ENCODE measurements around the gene PPP2R2D. TPM values are rescaled to one million over a fixed set of nuclear protein-coding genes. Genes with fewer than 3 reads are reported as not detected.

Gene PPP2R2D
- 24.8 and 35.3 TPM in 2 replicates for total RNA-seq (2014; rRNA removed; shearing (Covaris generic))

GRCh38 chr10:131900350-131901152 lies at the start of gene PPP2R2D:
Gene PPP2R2D (plus strand): TSS chr10:131901008. CDS start chr10:131901149, 141 bp downstream.
- peak; percentile 82 for DNase-seq (ENCODE audit: low read depth)

DNA sequence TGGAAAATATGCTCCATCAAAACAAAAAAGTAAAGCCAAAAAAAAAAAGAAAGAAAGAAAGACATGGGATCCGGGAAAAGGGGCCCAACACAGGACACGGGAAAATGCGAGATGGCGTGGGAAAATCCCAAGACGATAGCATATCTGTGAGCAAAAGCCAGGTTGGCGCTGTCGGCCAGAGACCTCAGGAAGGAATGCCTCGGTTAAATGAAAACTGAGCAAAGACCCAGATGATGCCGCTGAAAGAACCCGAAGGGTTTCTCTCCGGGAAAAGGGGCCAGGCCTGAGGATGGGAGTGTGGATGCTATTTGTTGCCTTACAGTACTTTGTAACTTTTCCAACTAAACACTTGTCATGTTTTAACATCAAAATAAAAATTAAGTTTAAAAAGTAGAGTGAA lies 49.5 kb upstream of the PPP2R2D start:
- peak; percentile 18 for DNase-seq (ENCODE audit: low read depth)

DNA sequence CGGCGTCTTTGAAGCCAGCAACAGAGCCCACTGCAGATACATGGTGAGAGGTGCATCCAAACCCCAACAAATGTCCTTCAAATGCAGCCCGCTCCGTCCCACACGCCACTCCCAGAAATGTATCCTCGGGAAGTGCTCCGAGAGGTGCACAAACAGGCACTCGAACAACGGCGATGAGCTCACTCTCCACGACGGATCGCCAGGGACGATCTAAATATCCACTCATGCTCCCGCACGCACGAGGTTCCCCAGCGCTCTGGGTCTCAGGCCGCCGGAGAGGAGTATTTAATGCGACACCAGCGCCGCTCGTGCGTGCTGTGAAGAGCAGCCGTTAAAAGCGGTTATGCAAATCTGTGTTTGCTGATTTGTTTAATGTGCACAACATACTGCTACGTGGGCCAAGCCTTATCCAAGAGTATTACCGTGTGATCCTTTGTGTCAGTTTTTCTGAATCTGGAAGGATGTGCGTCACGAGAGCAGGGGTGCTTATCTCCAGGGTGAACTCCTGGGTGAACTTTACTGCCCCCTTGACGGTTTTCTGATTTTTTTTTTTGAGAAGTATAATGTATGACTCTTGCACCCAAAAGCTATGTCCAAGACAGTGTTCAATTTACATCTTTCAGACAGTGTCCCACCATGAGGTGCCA lies 48.5 kb upstream of the PPP2R2D start:
- DNase-seq (ENCODE audit: low read depth): no peak

GRCh38 chr10:131852823-131853609 lies 47.8 kb upstream of the PPP2R2D start:
- no peak for DNase-seq (ENCODE audit: low read depth)

DNA sequence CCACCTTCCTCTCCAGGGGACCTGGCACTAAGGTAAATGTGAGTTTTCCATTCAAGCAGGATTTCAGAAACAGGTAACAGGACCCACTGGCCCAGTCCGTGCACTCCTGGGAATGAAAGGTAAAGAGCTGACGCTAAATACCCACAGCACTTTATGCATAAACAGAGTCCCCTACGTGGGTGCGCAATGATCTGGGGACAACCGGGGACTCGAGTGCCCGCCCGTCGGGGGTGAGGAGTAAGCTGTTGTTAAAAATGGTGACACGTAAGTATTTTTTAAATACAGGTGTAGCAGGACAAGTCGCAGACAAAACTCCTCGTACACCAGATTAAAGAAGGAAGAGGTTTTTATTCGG lies 47.2 kb upstream of the PPP2R2D start:
- no peak for DNase-seq (ENCODE audit: low read depth)

- DNase-seq (ENCODE audit: low read depth): no peak
Measured at GRCh38 chr10:131854579-131855335, 46.1 kb upstream of the PPP2R2D start.

- DNase-seq (ENCODE audit: low read depth): no peak
Measured at GRCh38 chr10:131855461-131856401, 45.1 kb upstream of the PPP2R2D start.

- no peak for DNase-seq (ENCODE audit: low read depth)
Measured at GRCh38 chr10:131856441-131857094, 44.2 kb upstream of the PPP2R2D start.

GRCh38 chr10:131857156-131858117 lies 43.4 kb upstream of the PPP2R2D start:
- DNase-seq (ENCODE audit: low read depth): no peak

DNA sequence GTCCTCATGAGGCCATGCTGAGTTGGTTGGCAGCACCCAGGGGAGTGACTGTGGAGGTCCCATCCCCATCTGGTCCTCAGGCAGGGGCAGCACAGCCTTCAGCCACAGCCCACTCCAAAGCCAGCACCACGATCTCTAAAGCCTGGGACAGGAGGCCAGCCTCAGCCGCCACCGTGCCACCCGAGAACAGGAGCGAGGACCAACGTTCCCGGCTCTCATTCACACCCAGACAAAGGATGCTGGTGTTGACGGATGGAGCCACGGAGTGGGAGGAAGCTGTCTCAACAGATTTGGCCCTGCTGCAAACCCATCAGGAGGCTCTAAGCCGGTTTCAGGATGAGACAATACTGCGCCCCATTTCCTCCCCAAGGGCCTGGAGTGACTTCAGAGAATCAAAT lies 42.7 kb upstream of the PPP2R2D start:
- no peak for DNase-seq (ENCODE audit: low read depth)

DNA sequence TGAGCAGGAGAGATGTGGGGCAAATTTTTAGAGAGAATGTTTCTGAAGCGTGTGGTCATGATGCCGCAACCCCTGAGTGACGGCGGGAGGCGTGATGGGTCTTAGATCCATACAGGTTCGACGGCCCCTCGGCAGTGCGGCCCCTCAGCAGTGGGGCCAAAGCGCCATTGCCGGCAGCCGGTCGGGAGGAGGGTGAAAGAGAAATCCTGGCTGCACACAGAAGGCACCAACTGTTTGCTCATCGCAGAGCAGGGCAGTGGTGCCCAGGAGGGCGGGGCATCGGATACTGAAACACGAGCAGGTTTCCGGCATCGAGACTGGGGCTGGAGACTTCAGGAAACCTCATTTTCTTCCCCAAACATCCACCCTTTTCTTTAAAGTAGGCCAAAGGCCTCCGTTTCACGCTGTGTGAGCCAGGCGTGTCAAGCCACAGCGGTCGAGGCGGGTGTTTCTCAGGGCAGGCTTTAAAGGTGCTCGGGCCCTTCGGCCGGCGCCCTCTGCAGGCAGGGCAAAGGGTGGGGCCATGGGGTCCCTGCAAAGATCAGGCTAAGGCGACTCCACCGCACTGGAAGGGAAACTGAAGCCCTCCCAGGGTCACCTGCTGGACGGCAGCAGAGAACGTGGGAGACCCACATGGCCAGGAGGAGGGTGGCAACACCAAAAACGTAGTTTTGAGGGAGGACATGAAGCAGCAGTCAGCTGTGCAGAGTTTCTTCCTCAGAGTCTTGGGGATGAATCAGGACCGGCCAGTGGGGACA lies 42.0 kb upstream of the PPP2R2D start:
- DNase-seq (ENCODE audit: low read depth): no peak

GRCh38 chr10:131859341-131860020 lies 41.3 kb upstream of the PPP2R2D start:
- DNase-seq (ENCODE audit: low read depth): no peak

- DNase-seq (ENCODE audit: low read depth): no peak
Measured at GRCh38 chr10:131860311-131860710, 40.5 kb upstream of the PPP2R2D start.

GRCh38 chr10:131860806-131861440 lies 39.9 kb upstream of the PPP2R2D start:
- DNase-seq (ENCODE audit: low read depth): no peak

DNA sequence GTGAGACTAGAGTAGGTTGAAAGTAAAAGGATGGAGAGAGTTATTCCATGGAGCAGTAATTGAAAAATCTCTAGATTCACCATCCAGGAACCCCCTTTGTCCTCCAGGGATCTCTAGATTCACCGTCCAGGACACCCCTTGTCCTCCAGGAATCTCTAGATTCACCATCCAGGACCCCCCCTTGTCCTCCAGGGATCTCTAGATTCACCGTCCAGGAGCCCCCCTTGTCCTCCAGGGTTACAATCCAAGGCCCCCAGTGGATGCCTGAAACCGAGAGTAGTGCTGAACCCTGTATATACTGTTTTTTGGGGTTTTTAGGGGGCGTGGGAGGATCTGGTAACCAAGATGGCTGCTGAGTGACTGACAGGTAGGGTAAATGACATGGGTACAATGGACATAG lies 38.3 kb upstream of the PPP2R2D start:
- DNase-seq (ENCODE audit: low read depth): no peak

DNA sequence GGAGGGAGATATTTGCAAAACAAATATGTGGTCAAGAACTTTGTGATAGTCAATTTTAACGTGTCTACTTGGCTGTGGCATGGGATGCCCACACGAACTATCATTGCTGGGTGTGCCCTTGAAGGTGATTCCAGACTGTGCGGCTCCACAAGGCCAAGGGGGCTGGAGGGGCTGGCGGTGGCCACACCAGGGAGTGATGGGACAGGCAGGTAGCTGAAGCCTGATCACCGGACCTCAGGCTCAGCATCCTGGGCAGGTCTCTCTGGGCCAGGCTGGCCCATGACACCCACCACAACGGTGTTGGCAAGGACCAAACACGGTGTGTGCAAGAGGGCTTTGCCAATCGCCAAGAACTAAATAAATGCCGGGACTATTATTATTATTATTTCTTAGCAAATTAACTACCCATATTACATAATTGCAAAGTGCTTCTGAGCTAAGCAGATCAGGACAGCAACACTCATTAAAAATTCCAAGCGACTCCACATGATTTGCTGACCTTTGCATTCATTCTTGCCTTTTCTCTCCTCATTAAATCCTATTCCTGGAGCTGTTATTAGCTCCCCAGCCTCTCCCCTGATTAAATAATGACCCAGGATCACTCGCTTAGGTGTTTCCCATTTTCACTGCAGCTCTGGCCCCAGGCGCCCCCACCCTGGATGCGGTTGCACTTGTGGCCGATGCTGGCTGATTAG lies 35.4 kb upstream of the PPP2R2D start:
- DNase-seq (ENCODE audit: low read depth): no peak
